GM12878 (cell line): ENCODE measurements around the gene IGF2BP1. TPM values are rescaled to one million over a fixed set of nuclear protein-coding genes. Genes with fewer than 3 reads are reported as not detected.
"Not testable (repeated sequence)": the region's sequence is repeated elsewhere in the genome, so short reads cannot be mapped to it uniquely, and the experiment has no call there.

Experiments used
- ATAC-seq: fragments of 200-7000 bp; cut with Tn5 transposase; 3 replicates; pipeline ENCODE4 v1.9.1; 2020; ENCODE audit warnings: mild to moderate bottlenecking, moderate library complexity
- BruUV-seq: library from RNA; stranded (reverse); fragments of 400-500 nt; replicated peaks from 2 replicates; lab custom pipeline; 2021; lab: Mats Ljungman, UMichigan
- CTCF ChIA-PET: fragments of 300-600 bp; sonication (Branson Sonifier 250); formaldehyde crosslinking; extraction: SDS; loops from one replicate; lab custom pipeline; 2021; ENCODE audit warnings: inconsistent platforms; lab: Yijun Ruan, JAX
- POLR2A ChIA-PET: fragments of 350-600 bp; formaldehyde crosslinking; extraction: SDS; loops from one replicate; lab custom pipeline; 2021; ENCODE audit warnings: inconsistent platforms; lab: Charles Lee
- RAD21 ChIA-PET: fragments of 300-600 bp; sonication (Branson Sonifier 250); formaldehyde crosslinking; loops from one replicate; lab custom pipeline; 2023; ENCODE audit warnings: antibody characterized with exemption; ENCODE audit not compliant: unreplicated experiment; lab: Charles Lee
- SMC1A ChIA-PET: fragments of 300-600 bp; sonication (Branson Sonifier 250); formaldehyde crosslinking; loops from one replicate; lab custom pipeline; 2023; ENCODE audit not compliant: unreplicated experiment, uncharacterized antibody; lab: Charles Lee
- DNase-seq: peaks from one replicate; pipeline ENCODE4 v3.0.0-alpha.2; 2011; ENCODE audit warnings: low read depth, low spot score
- FAIRE-seq: peaks from 3 replicates; lab custom pipeline; 2011; peaks lifted over from hg19 to GRCh38; lab: Jason Lieb, UNC
- H2AFZ ChIP-seq: 2 replicates; pipeline ENCODE4 v1.6.0; 2011; ENCODE audit warnings: low read depth, low read length, control low read depth; ENCODE audit not compliant: control insufficient read depth
- H3K27ac ChIP-seq: 2 replicates; pipeline ENCODE4 v1.5.1; 2011; ENCODE audit warnings: control low read depth; ENCODE audit not compliant: control insufficient read depth, insufficient read depth
- H3K27me3 ChIP-seq, 2 experiments: replicated peaks in 1 of 2; 2 replicates each; pipeline versions ENCODE4 v1.6.0 to v1.6.1; 2011; ENCODE audit warnings: low read length in 1 of 2; ENCODE audit not compliant: control insufficient read depth in 2 of 2, insufficient read depth in 2 of 2
- H3K36me3 ChIP-seq, 2 experiments: 2 replicates each; pipeline ENCODE4 v1.5.1; 2011; ENCODE audit warnings: low read length in 1 of 2; ENCODE audit not compliant: control insufficient read depth in 2 of 2, insufficient read depth in 2 of 2
- H3K4me1 ChIP-seq: 2 replicates; pipeline ENCODE4 v1.6.1; 2011; ENCODE audit warnings: mild to moderate bottlenecking, low read length, moderate library complexity, mixed read lengths; ENCODE audit not compliant: control insufficient read depth, insufficient read depth
- H3K4me2 ChIP-seq: 2 replicates; pipeline ENCODE4 v1.6.0; 2011; ENCODE audit warnings: control low read depth; ENCODE audit not compliant: control insufficient read depth, insufficient read depth
- H3K4me3 ChIP-seq: fragments of 200-600 bp; sonication (generic); 2 replicates; pipeline ENCODE4 v1.5.1; 2016
- H3K79me2 ChIP-seq: 2 replicates; pipeline ENCODE4 v1.6.0; 2011; ENCODE audit warnings: low read length; ENCODE audit not compliant: control insufficient read depth, insufficient read depth
- H3K9ac ChIP-seq: 2 replicates; pipeline ENCODE4 v1.8.0; 2011; ENCODE audit warnings: low read length, control low read depth, mixed read lengths; ENCODE audit not compliant: control insufficient read depth, insufficient read depth
- H3K9me3 ChIP-seq: replicated peaks from 3 replicates; pipeline ENCODE4 v1.5.1; 2011; ENCODE audit warnings: mild to moderate bottlenecking, low read length; ENCODE audit not compliant: control insufficient read depth, insufficient read depth
- H4K20me1 ChIP-seq: 2 replicates; pipeline ENCODE4 v1.6.0; 2011; ENCODE audit not compliant: control insufficient read depth, insufficient read depth
- LARP7 ChIP-seq: fragments of 450-650 bp; IDR thresholded peaks from 2 replicates; pipeline ENCODE4 v1.6.1; 2017; ENCODE audit warnings: mild to moderate bottlenecking
- RAD21 ChIP-seq: IDR thresholded peaks from 2 replicates; pipeline ENCODE4 v1.6.1; 2011; ENCODE audit warnings: mild to moderate bottlenecking, low read depth, low read length, moderate library complexity; ENCODE audit not compliant: insufficient read depth
- TCF7 ChIP-seq: IDR thresholded peaks from 2 replicates; pipeline ENCODE4 v1.6.1; 2014; ENCODE audit warnings: antibody characterized with exemption, borderline replicate concordance
- WGBS: methylation state at CpG from one replicate; pipeline ENCODE4 v1.1.6; 2016; ENCODE audit warnings: low lambda C conversion rate; ENCODE audit not compliant: insufficient replicate concordance, insufficient coverage; ENCODE audit errors: missing lambda C conversion rate; 5-methylcytosine and 5-hydroxymethylcytosine counted together
- in situ Hi-C: fragments of 300-500 bp; cut with MboI; formaldehyde crosslinking; loops from 9 replicates; pipeline ENCODE4 v1.14.3; 2018; ENCODE audit warnings: mixed read lengths
- intact Hi-C: fragments of 100-400 bp; cut with micrococcal nuclease; formaldehyde crosslinking; loops from one replicate; pipeline ENCODE4 v1.14.2; 2022; ENCODE audit not compliant: unreplicated experiment
- polyA plus RNA-seq, 11 experiments: library from polyadenylated mRNA; depleted of rRNA in 4 of 11; unstranded in 6 of 11; stranded (reverse) in 5 of 11; fragments of >200 nt; fragmentation: Nextera tagmentation in 4 of 11; fragmentation: Illumina TruSeq in 1 of 11; extraction: Ambion mirVana in 4 of 11; extraction: Trizol in 1 of 11; gene quantifications; 1 replicate in 1 of 11; 2 replicates in 10 of 11; pipeline versions ENCODE4 v1.2.1 to v1.2.3, GENCODE V29; 2011 to 2016; ENCODE audit warnings: inconsistent platforms in 2 of 11, missing spikeins in 2 of 11, low read depth in 1 of 11
- total RNA-seq, 4 experiments: library from RNA; depleted of rRNA in 3 of 4; stranded (reverse); fragments of >200 nt in 3 of 4; fragmentation: Illumina TruSeq in 1 of 4; extraction: Trizol in 1 of 4; gene quantifications; 2 replicates each; pipeline versions ENCODE4 v1.2.1 to v1.2.3, GENCODE V29; 2013 to 2021

IGF2BP1 gene
- total and polyA plus RNA-seq, 10 of the 15 experiments (the other 5 are each of a cell fraction or from before 2014, with no cell fraction given), result 0.04 to 2.4 (median 0.13) TPM; not detected in 1

DNA sequence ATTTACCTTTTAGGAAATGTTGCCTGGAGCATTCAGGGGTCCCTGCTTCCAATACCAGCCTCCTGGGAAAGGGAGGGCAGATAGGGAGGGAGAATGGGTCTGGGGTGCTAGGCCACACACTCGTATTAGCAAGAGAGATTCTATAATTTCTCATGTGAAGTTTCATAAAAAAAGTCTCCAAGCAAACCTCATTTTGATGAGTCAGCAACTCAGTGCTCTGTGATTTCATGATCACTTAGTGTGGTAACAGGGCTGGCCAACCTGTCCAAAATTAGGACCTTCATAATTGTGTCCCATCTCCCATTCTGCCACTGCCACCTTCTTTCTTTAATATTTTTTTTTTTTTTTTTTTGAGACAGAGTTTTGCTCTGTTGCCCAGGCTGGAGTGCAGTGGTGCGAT, 41.4 kb downstream of the IGF2BP1 start:
- H3K4me1 ChIP-seq, result no peaks in the 10 kb centered on the region
- POLR2A ChIA-PET, result interaction anchor here (0.7 kb wide), 1 partner anchor 146 kb away, joined by 5 read pairs; the partner anchor contains the start of gene ATP5MC1
- TF ChIP-seq RAD21 (no peak), TCF7 (no peak), LARP7 (no peak)
- no peaks in the 10 kb centered on the region for H3K79me2 ChIP-seq
- in situ Hi-C loops, result no loop called here
- H3K9me3 ChIP-seq, result no peaks in the 10 kb centered on the region
- H3K4me2 ChIP-seq, result no peak overlapping the region
- no TSS peak for BruUV-seq
- peaks cover 0 to 3% of the 10 kb centered on the region in 2 experiments; a peak in 2 of 4 replicates for H3K27me3 ChIP-seq
- no peaks in the 10 kb centered on the region for H4K20me1 ChIP-seq
- 0% methylated on average over 1 of the region's 2 CpGs for WGBS
- H2AFZ ChIP-seq, result no peak overlapping the region
- H3K36me3 ChIP-seq, result no peaks in the 10 kb centered on the region
- DNase-seq (no peak), ATAC-seq (no peak), FAIRE-seq (no peak)
- no peak overlapping the region for H3K4me3 ChIP-seq
- no peak overlapping the region for H3K9ac ChIP-seq
- RAD21 ChIA-PET, result no interaction called here
- intact Hi-C loops, result no loop called here
- CTCF ChIA-PET, result no interaction called here
- no peak overlapping the region for H3K27ac ChIP-seq
- SMC1A ChIA-PET, result no interaction called here

DNA sequence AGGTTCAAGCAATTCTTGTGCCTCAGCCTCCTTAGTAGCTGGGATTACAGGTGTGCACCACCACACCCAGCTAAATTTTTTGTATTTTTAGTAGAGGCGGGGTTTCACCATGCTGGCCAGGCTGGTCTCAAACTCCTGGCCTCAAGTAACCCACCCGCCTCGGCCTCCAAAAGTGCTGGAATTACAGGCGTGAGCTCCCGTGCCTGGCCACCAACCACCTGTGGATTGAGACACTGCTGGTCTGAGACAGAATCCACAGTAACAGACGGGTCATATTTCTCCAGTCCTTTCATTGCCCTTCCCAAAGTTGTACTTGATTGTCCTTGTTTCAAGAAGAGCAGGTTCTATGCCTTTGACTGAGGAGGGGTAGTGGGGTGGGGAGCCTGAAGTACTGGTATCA, 42.3 kb downstream of the IGF2BP1 start:
- WGBS, result 34% methylated on average over 6 of the region's 6 CpGs
- H3K27me3 ChIP-seq, in situ Hi-C loops, FAIRE-seq, POLR2A ChIA-PET, H3K27ac ChIP-seq, H3K4me3 ChIP-seq, RAD21 ChIA-PET, BruUV-seq, intact Hi-C loops, H3K9me3 ChIP-seq, H4K20me1 ChIP-seq, H3K36me3 ChIP-seq, H3K9ac ChIP-seq, H2AFZ ChIP-seq, H3K4me1 ChIP-seq, ATAC-seq, H3K79me2 ChIP-seq, H3K4me2 ChIP-seq, DNase-seq: not testable (repeated sequence)
- ChIA-PET SMC1A (interaction anchor here (2.0 kb wide), 1 partner anchor 155 kb away, joined by 11 read pairs; no protein-coding TSS in a partner anchor), CTCF (interaction anchor here (0.7 kb wide), 2 partner anchors 149 to 227 kb away, joined by 3 read pairs; no protein-coding TSS in a partner anchor)
